KOPT-K1 (cell line): Measurements from ENCODE around the gene MSL3B.

Source experiments
- H3K27ac ChIP-seq: fragments of 200-600 bp; sonication (generic); 2 replicates; pipeline ENCODE4 v1.5.1; 2016; ENCODE audit warnings: antibody characterized with exemption, mild to moderate bottlenecking, low read depth, low read length; ENCODE audit not compliant: poor library complexity, severe bottlenecking
- H3K36me3 ChIP-seq: fragments of 200-600 bp; sonication (generic); 2 replicates; pipeline ENCODE4 v1.5.1; 2017; ENCODE audit warnings: antibody characterized with exemption, mild to moderate bottlenecking, low read length, moderate library complexity; ENCODE audit not compliant: insufficient read depth
- H3K9me3 ChIP-seq: fragments of 200-600 bp; sonication (generic); 2 replicates; pipeline ENCODE4 v1.5.1; 2017; ENCODE audit warnings: antibody characterized with exemption, low read length, mild to moderate bottlenecking; ENCODE audit not compliant: insufficient read depth, poor library complexity, severe bottlenecking

MSL3B gene

GRCh38 chr2:233862261-233862768, 5.9 kb downstream of the MSL3B start:
- peaks cover 15% of the 10 kb centered on the region for H3K9me3 ChIP-seq
- peaks cover 16% of the 10 kb centered on the region for H3K36me3 ChIP-seq

DNA sequence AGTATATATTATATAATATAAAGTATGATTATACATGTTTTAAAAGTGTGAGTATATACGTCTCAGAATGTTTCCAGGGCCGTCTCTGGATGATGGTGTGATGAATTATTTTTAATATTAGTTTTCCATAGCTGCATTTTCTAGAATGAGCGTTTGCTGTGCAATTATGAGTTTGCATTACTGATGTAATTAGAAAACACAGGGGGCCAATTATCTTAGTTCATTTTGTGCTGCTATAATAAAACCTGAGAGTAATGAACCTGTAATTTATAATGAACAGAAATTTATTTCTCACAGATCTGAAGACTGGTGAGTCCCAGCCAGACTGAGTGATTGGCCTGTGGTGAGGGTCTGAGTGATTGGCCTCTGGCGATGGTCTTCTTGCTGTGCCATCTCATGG, 9.9 kb downstream of the MSL3B start:
- Histone ChIP-seq H3K27ac (no peak overlapping the region), H3K36me3 (peaks cover 9% of the 10 kb centered on the region; the same call in 1 of the 2 replicates), H3K9me3 (no peaks in the 10 kb centered on the region)

More at GRCh38 chr2:233862261-233862768, 5.9 kb downstream of the MSL3B start:
- no peak overlapping the region for H3K27ac ChIP-seq

DNA sequence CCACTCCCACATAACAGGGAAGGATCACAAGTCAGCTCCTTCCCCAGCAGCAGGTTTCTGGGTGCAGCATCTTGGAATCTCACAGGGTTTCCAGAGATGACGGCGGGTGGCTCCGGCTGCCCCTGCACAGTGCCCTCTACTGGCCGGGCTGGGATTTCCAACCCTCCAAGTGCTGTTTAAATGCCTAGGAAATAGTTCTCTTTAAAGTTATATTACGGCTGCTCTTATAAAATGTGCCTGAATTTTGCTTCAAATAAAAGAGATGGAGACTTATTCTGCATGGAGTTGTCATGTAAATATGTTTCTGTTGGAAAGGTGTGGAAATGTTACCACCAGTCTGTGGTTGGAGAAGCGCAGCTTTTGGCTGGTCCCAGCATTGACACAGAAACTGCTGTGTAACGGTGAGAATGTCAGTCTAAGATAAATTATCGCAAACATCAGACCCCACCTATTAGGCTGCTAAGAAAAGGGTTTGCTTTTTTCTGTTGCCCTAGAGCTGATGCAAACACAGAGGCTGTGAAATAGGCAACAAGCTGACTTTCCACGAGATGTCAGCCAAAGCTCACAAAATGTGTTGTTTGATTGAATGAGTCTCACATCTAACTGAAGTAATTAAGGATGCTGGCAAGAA, 10.6 kb downstream of the MSL3B start:
- no peaks in the 10 kb centered on the region for H3K9me3 ChIP-seq
- no peak overlapping the region for H3K27ac ChIP-seq
- peaks cover 16% of the 10 kb centered on the region for H3K36me3 ChIP-seq

DNA sequence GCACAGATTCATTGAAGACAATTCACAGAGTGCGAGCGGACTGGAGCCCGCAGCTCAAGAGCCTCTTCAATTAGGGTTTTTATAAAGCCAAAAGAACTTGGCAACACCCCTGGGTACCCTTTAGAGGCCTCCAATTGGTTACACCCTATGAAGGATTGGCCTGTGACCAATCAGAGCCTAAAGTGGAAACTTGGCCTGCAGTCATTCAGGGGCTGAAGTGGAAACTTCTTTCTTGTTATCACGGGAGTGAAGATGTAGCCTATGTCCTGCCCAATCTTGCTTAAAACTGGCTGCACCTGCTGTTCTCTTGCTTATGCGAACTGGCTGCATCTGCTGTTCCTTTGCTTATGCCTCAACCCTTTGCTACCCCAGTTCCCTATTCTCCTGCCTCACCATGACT, 12.0 kb downstream of the MSL3B start:
- no peak overlapping the region for H3K27ac ChIP-seq

DNA sequence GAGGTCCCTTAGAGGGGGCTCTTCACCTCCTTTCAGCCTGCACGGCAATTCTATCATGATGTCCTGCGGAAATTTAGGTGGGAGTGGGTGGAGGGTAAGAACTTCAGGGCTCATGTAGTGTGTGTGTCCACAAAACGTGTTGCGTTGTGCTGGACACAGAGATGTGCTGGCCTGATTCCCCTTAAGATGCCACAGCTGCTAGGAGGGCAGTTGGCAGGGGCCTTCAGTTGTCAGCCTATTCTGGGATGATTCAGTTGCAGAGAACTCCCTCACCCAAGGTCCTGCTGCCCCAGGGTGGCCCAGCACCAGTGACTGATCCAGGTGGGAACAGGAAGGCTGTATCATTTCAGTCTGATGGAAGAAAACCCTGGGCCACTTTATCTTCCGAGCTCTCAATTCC, 12.8 kb downstream of the MSL3B start:
- peaks cover 38% of the 10 kb centered on the region for H3K36me3 ChIP-seq
- peak overlapping the region; percentile 99 for H3K27ac ChIP-seq
- no peaks in the 10 kb centered on the region for H3K9me3 ChIP-seq

More for the DNA sequence above, 12.0 kb downstream of the MSL3B start:
- Histone ChIP-seq H3K9me3 (no peaks in the 10 kb centered on the region), H3K36me3 (peaks cover 30% of the 10 kb centered on the region)

DNA sequence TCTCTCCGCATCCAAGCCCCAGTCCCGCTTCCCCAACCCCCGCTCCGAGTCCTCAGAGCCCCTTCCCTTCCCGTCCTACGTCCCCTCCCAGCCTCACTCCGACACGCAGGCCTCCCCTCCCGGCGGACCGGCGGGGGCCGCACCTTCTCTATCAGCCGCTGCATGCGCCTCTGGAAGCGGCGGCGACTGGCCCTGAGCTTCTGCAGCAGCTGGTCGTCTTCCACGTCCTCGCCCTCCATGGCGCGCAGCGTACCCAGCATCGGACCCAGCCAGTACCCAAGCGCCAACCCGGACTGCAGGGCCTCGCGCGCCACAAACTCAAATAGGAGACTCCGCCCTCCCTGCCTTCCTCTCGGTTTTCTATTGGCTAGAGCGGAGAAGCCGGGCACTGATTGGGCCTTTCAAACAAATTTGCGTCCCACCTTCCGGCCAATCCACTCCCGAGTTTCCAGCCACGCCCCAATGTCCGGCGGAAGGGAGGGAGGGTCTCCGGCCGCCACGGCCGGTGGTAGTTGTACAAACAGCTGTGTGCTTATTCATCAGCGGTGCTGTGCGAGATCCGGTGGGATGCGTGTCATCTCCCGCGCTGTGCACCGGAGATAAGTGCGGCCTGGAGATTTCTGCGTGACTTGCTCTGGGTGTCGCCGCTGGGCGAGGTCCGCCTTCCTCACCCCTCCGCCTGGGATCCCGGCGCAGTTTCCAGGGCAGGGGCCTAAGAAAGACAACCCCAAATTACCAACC, 13.8 kb downstream of the MSL3B start, which contains the start of gene HJURP:
TSS of gene HJURP (minus strand) at position 295 of the 741 bp plus-strand sequence. CDS start at position 260, 35 bp downstream.
- peak within 1 kb of the TSS; percentile 99 for H3K27ac ChIP-seq
- no peaks in the 10 kb centered on the region for H3K9me3 ChIP-seq
- peaks cover 48% of the 10 kb centered on the region for H3K36me3 ChIP-seq

DNA sequence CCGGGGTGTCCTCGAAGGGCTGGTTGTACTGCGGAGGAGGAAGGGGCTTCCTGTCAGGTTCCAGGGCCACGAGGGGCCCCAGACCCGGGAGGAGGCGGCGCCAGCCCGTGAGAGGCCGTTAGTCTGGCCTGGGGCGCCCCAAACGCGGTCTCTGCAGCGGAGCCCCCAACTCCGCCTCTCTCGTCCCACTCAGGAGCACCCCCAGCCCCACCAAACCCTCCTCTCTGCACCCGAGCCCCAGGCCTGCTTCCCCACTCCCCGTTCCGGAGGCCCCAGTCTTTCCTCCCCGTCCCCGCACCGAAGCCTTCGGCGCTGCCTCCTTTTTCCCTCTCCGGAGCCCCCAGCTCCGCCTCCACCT, 14.3 kb downstream of the MSL3B start:
- peaks cover 53% of the 10 kb centered on the region for H3K36me3 ChIP-seq
- peak overlapping the region; percentile 99 for H3K27ac ChIP-seq
- H3K9me3 ChIP-seq: no peaks in the 10 kb centered on the region

- peaks cover 58% of the 10 kb centered on the region for H3K36me3 ChIP-seq
- peak overlapping the region; percentile 99 for H3K27ac ChIP-seq
These were observed 14.8 kb downstream of the MSL3B start for GRCh38 chr2:233853353-233853752.

GRCh38 chr2:233852056-233852455, 16.1 kb downstream of the MSL3B start:
- no peaks in the 10 kb centered on the region for H3K9me3 ChIP-seq
- peak overlapping the region; percentile 99 for H3K27ac ChIP-seq
- H3K36me3 ChIP-seq: peaks cover 71% of the 10 kb centered on the region

More at GRCh38 chr2:233853353-233853752, 14.8 kb downstream of the MSL3B start:
- no peaks in the 10 kb centered on the region for H3K9me3 ChIP-seq

DNA sequence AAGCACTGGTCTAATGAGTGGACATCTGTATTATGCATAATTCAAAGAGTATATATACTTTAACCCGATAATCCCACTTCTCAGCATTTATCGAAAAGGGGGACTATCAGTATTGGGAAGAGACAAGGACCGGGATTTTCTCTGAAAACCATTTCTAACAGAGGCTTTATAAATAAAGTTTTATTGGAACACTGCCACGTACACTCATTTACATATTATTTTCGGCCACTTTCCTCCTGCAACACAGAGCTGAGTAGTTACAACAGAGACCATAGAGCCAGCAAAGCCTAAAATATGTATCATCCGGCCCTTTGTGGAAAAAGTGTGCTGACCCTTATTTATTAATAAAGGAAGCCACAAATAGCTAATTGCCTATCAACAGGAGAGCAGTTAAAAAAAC, 17.0 kb downstream of the MSL3B start:
- H3K36me3 ChIP-seq: peaks cover 80% of the 10 kb centered on the region
- no peak overlapping the region for H3K27ac ChIP-seq
- H3K9me3 ChIP-seq: no peaks in the 10 kb centered on the region

- H3K36me3 ChIP-seq: peaks cover 84% of the 10 kb centered on the region
- no peaks in the 10 kb centered on the region for H3K9me3 ChIP-seq
- H3K27ac ChIP-seq: no peak overlapping the region
These were observed 17.4 kb downstream of the MSL3B start for GRCh38 chr2:233850745-233851144.

GRCh38 chr2:233849607-233850271, 18.4 kb downstream of the MSL3B start:
- no peaks in the 10 kb centered on the region for H3K9me3 ChIP-seq
- peaks cover 95% of the 10 kb centered on the region for H3K36me3 ChIP-seq
- no peak overlapping the region for H3K27ac ChIP-seq

DNA sequence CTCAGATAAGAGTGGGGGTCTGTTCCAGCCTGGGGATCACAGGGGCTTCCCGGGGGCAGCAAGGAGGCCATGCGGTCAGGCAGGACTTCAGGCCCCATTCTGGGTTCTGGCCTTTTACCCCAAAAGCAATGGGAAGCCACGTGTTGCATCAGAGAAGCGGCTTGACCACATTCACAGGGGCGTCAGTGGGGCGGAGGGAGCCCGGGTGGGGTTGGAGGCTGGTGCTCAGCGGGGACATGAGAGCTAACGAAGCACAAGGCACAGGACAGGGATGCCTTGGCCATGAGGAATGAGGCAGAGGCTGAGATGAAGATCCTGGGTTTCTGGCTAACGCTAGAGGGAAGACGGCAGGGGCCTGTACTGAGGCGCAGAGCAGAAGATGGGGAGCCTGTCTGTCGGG, 19.9 kb downstream of the MSL3B start:
- Histone ChIP-seq H3K36me3 (peaks cover 100% of the 10 kb centered on the region), H3K9me3 (no peaks in the 10 kb centered on the region), H3K27ac (no peak overlapping the region)

- Histone ChIP-seq H3K9me3 (no peaks in the 10 kb centered on the region), H3K27ac (no peak overlapping the region), H3K36me3 (peaks cover 100% of the 10 kb centered on the region)
These were observed 20.8 kb downstream of the MSL3B start for GRCh38 chr2:233847248-233847898.
